22Rv1 (cell line): ENCODE data around the gene AGL.

Experiments used
- CTCF ChIP-seq: fragments of 450-650 bp; IDR thresholded peaks from 2 replicates; pipeline ENCODE4 v1.5.1; 2017; ENCODE audit warnings: mild to moderate bottlenecking
- ZFX ChIP-seq: fragments of 450-650 bp; IDR thresholded peaks from 2 replicates; pipeline ENCODE4 v1.6.1; 2017; ENCODE audit warnings: antibody characterized with exemption, borderline replicate concordance

- TF ChIP-seq CTCF (no peak), ZFX (no peak)
These were observed 27.4 kb downstream of the AGL start for GRCh38 chr1:99877568-99877967.
